Measurements from ENCODE around the gene TAS1R1. TPM values are rescaled to one million over a fixed set of nuclear protein-coding genes. Genes with fewer than 3 reads are reported as not detected.

TAS1R1 gene
- total and polyA plus RNA-seq, 11 donors: not detected

DNA sequence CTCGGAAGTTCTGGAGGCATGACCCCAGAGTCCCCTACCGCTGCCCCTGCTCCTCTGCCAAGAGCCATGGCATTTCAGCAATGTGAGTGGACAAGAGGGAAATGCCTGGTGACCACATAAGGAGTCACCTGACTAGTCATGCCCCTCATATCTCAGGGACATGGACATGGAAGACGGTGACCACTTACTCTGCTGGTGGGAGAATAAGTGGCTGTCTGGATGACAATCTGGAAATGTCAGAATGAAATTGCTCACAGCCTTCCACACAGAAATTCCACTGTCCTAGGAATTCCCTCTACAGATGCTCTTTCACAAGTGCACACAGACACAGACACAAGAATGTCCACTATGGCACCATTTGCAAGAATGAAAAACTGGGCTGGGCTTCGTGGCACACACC is 39.3 kb upstream of the TAS1R1 start:
- Histone ChIP-seq H3K9me3 (no peaks in the 10 kb centered on the region), H3K27me3 (no peaks in the 10 kb centered on the region), H3K36me3 (peaks cover 0 to 3% (median 0%) of the 10 kb centered on the region in 9 donors), H3K4me1 (peaks cover 0 to 24% (median 10%) of the 10 kb centered on the region in 12 donors), H3K4me3 (no peak overlapping the region), H3K27ac (no peak overlapping the region)
- WGBS, 4 donors: 61 to 71% (median 70%) methylated on average over 4 of the region's 4 CpGs
- DNase-seq (no peak), ATAC-seq (no peak)
- TF ChIP-seq POLR2A (IDR thresholded peaks at IDR 0.05): no peak
- TF ChIP-seq, protein P1, sequence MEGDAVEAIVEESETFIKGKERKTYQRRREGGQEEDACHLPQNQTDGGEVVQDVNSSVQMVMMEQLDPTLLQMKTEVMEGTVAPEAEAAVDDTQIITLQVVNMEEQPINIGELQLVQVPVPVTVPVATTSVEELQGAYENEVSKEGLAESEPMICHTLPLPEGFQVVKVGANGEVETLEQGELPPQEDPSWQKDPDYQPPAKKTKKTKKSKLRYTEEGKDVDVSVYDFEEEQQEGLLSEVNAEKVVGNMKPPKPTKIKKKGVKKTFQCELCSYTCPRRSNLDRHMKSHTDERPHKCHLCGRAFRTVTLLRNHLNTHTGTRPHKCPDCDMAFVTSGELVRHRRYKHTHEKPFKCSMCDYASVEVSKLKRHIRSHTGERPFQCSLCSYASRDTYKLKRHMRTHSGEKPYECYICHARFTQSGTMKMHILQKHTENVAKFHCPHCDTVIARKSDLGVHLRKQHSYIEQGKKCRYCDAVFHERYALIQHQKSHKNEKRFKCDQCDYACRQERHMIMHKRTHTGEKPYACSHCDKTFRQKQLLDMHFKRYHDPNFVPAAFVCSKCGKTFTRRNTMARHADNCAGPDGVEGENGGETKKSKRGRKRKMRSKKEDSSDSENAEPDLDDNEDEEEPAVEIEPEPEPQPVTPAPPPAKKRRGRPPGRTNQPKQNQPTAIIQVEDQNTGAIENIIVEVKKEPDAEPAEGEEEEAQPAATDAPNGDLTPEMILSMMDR (IDR thresholded peaks at IDR 0.05): no peak
- intact Hi-C loops (cut with DNase I): no loop called here

DNA sequence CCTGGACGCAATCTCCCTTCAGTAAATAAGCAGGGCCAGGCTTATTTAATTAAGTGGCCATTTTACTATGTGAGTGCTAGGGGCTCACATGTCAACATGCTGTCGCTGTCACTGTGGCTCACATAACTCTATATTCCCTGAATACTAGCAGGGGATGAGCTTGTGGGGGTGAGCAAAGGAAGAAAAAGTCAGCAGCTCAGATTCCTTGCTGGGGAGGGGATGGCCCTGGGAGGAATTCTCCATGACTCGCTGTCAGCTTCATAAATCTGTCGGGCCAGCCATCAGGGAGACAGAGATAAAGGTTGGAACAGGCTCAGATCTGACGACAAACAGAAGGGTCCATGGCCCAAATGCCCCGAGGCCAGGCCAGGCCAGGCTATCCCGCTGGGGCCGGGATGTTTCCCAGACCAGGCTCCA is 37.7 kb upstream of the TAS1R1 start:
- TF ChIP-seq POLR2A (IDR thresholded peaks at IDR 0.05): no peak
- TF ChIP-seq, protein P1 (IDR thresholded peaks at IDR 0.05): no peak
- H3K27me3 ChIP-seq: no peaks in the 10 kb centered on the region
- peaks cover 0 to 5% (median 0%) of the 10 kb centered on the region in 9 donors for H3K36me3 ChIP-seq
- no peaks in the 10 kb centered on the region for H3K9me3 ChIP-seq
- DNase-seq (peak in 1 of 5 donors; percentile 11), ATAC-seq (no peak)
- no peak overlapping the region for H3K27ac ChIP-seq
- peaks cover 0 to 26% (median 10%) of the 10 kb centered on the region in 12 donors for H3K4me1 ChIP-seq
- intact Hi-C loops (cut with DNase I): no loop called here
- WGBS, 4 donors: 48 to 55% (median 51%) methylated on average over 8 of the region's 8 CpGs
- no peak overlapping the region for H3K4me3 ChIP-seq

DNA sequence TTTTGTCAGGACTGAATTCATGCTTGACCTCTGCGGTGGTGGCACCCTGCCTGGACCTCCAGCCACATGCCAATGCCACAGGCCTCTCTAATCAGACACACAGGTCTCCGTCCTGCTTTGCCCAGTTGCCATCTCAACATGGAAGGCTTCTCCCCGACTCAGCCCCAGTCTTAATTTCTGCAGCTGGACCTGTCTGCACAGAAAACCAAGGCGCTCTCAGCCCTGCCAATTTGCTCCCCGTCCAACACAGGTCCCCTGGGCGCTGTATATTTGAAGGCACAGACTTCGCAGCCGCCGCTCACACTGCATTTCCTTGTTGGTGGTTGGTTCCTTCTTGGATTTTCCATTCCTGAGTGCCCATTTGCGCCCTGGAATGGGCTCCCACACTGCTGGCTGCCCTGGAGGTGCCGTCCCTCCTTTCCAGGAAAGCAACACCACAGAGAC is 35.6 kb upstream of the TAS1R1 start:
- ATAC-seq: peak; percentile 12 to 49 (median 40)
- Histone ChIP-seq H3K4me1 (peaks cover 0 to 20% (median 10%) of the 10 kb centered on the region in 12 donors), H3K4me3 (no peak overlapping the region), H3K9me3 (no peaks in the 10 kb centered on the region), H3K27ac (peak overlapping the region in 1 of 12 donors; percentile 2), H3K36me3 (peaks cover 0 to 12% (median 0%) of the 10 kb centered on the region in 9 donors), H3K27me3 (no peaks in the 10 kb centered on the region)
- WGBS, 4 donors: 60 to 75% (median 69%) methylated on average over 11 of the region's 11 CpGs
- peak in 1 of 5 donors; percentile 58 for DNase-seq
- TF ChIP-seq, protein P1 (IDR thresholded peaks at IDR 0.05): no peak
- no peak for TF ChIP-seq POLR2A (IDR thresholded peaks at IDR 0.05)
- intact Hi-C loops (cut with DNase I): no loop called here

DNA sequence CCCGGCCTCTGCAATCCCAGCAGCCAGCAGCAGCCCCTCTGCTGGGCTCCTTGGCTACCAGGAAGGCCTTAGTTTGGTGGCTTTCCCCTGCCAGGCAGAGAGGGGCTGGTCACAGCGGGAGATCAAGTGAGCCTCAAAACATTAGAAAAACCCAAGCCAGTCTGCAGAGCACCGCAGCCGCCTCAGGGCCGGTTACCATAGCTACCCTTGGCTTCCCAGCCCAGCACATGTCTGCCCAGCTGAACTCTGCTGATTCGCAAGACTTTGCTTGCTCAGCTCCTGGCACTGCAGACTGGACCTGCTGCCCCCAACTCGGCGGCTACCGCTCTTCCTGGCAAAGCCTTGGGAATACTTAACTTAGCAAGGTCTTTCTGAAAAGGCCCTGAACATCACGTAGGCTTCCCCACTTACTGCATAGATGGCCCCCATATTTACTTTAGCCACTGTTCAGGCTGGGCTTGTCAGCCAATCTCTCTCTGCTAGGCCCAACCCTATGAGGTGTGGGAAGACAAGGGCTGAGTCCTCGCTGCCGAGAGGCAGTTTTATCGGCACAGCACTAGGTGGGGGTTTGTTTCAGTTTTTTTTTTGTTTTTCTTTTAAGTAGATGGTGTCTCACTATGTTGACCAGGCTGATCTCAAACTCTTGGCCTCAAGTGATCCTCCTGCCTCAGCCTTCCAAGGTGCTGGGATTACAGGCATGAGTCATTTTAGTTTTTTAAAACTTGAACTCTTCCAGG is 35.0 kb upstream of the TAS1R1 start:
- DNase-seq (peak in 1 of 5 donors; percentile 53), ATAC-seq (peak; percentile 28 to 71 (median 58))
- Histone ChIP-seq H3K4me1 (peaks cover 0 to 20% (median 10%) of the 10 kb centered on the region in 12 donors), H3K4me3 (no peak overlapping the region), H3K9me3 (no peaks in the 10 kb centered on the region), H3K27me3 (no peaks in the 10 kb centered on the region), H3K27ac (peak overlapping the region in 1 of 12 donors; percentile 2), H3K36me3 (peaks cover 0 to 18% (median 3%) of the 10 kb centered on the region in 9 donors)
- TF ChIP-seq, protein P1 (IDR thresholded peaks at IDR 0.05): no peak
- TF ChIP-seq POLR2A (IDR thresholded peaks at IDR 0.05): no peak
- intact Hi-C loops (cut with DNase I): loop anchor here in 7 of 10 donors (5.0 kb wide), 1 partner anchor 33 kb away; no protein-coding TSS in a partner anchor
- 47 to 52% (median 50%) methylated on average over 9 to 13 of the region's 13 CpGs for WGBS, 4 donors

All from heart left ventricle (tissue), 16 donors.